ENCODE measurements around the gene PEMT. TPM values are rescaled to one million over a fixed set of nuclear protein-coding genes. Genes with fewer than 3 reads are reported as not detected.

Gene PEMT
- total RNA-seq, 2 donors from 2014 or later = 38.3 to 52.7 TPM

- no peak for TF ChIP-seq CTCF (conservative IDR thresholded peaks at IDR 0.05)
- DNase-seq = no peak
- Mint-ChIP-seq H3K27me3 (ENCODE audit: insufficient read depth) (peaks cover 6% of the 10 kb centered on the region), H3K36me3 (ENCODE audit: low read depth) (no peaks in the 10 kb centered on the region), H3K4me3 (no peak overlapping the region), H3K27ac (no peak overlapping the region), H3K9me3 (peaks cover 8% of the 10 kb centered on the region), H3K4me1 (no peaks in the 10 kb centered on the region)
- H3K4me1 ChIP-seq (ENCODE audit: control insufficient read depth, insufficient read depth, low read length) = no peaks in the 10 kb centered on the region
- no peaks in the 10 kb centered on the region for H3K9me3 ChIP-seq (ENCODE audit: control insufficient read depth, low read length)
- no peak overlapping the region for H3K4me3 ChIP-seq (ENCODE audit: low read length)
- no peaks in the 10 kb centered on the region for H3K27me3 ChIP-seq (ENCODE audit: control insufficient read depth, insufficient read depth, low read length, poor library complexity, severe bottlenecking)
- no peaks in the 10 kb centered on the region for H3K36me3 ChIP-seq (ENCODE audit: control insufficient read depth, insufficient read depth, low read length)
- WGBS, 2 experiments (ENCODE audit: insufficient coverage in 1 of 2, insufficient read length in 1 of 2) = 96 to 100% methylated on average over 1 of the region's 2 CpGs
- H3K27ac ChIP-seq (ENCODE audit: low read depth, low read length) = no peak overlapping the region
- no peak overlapping the region for H3K9ac ChIP-seq (ENCODE audit: extremely low read depth, low read length, poor library complexity, severe bottlenecking)
Observed at GRCh38 chr17:17457680-17458079, 133.8 kb downstream of the PEMT start.

GRCh38 chr17:17456251-17456650, 135.3 kb downstream of the PEMT start:
- no peak overlapping the region for H3K9ac ChIP-seq (ENCODE audit: extremely low read depth, low read length, poor library complexity, severe bottlenecking)

More at GRCh38 chr17:17456251-17456650, 135.3 kb downstream of the PEMT start:
- Mint-ChIP-seq H3K36me3 (ENCODE audit: low read depth) (no peaks in the 10 kb centered on the region), H3K27me3 (ENCODE audit: insufficient read depth) (peaks cover 6% of the 10 kb centered on the region), H3K27ac (no peak overlapping the region), H3K9me3 (peaks cover 8% of the 10 kb centered on the region), H3K4me1 (no peaks in the 10 kb centered on the region), H3K4me3 (no peak overlapping the region)
- no peak for DNase-seq
- Histone ChIP-seq H3K4me3 (ENCODE audit: low read length) (no peak overlapping the region), H3K36me3 (ENCODE audit: control insufficient read depth, insufficient read depth, low read length) (no peaks in the 10 kb centered on the region), H3K27me3 (ENCODE audit: control insufficient read depth, insufficient read depth, low read length, poor library complexity, severe bottlenecking) (no peaks in the 10 kb centered on the region), H3K4me1 (ENCODE audit: control insufficient read depth, insufficient read depth, low read length) (no peaks in the 10 kb centered on the region), H3K9me3 (ENCODE audit: control insufficient read depth, low read length) (no peaks in the 10 kb centered on the region), H3K27ac (ENCODE audit: low read depth, low read length) (no peak overlapping the region)
- TF ChIP-seq CTCF (conservative IDR thresholded peaks at IDR 0.05) = no peak
- 90 to 94% methylated on average over 12 to 19 of the region's 19 CpGs for WGBS, 2 experiments (ENCODE audit: insufficient coverage in 1 of 2, insufficient read length in 1 of 2)

Other genes with a start within 250 kb of the PEMT start
- gene MED9, start 114.7 kb downstream of the PEMT start, total RNA-seq = 10 to 100 TPM; 18.4 to 20.5 TPM
- gene RASD1, start 95.3 kb downstream of the PEMT start, total RNA-seq = 1 to 10 TPM; 1.9 to 2.5 TPM
- 10 to 100 TPM; 35.9 to 42.9 TPM for gene RAI1, start 89.8 kb upstream of the PEMT start, total RNA-seq
- 10 to 100 TPM; 39.0 to 58.2 TPM for gene SREBF1, start 245.3 kb upstream of the PEMT start, total RNA-seq